ENCODE results near the gene FBLN1. TPM values are rescaled to one million over a fixed set of nuclear protein-coding genes. Genes with fewer than 3 reads are reported as not detected.
"Not testable (repeated sequence)": the region's sequence is repeated elsewhere in the genome, so short reads cannot be mapped to it uniquely, and the experiment has no call there.

The FBLN1 gene
- total RNA-seq, 1 donor from 2014 or later = 307 TPM

DNA sequence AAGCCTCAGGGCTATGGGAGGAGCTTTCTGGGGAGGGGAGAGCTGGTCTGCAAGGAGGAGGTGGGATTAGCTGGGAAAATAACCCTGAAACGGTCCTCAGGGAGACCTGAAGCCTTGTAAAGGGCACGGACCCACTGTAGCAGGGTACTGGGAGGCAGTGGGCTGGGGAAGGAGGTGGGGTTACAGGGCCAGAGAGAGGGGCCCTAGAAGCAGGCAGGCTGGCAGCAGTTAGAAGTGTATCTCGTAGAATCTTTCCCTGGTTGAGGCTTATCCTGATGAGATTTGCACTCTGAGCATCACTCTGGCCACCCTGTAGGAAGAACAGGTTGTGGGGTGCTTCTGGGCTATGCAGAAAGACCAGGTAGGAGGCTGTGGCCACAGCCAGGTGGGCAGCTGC lies 29.6 kb downstream of the FBLN1 start:
- no peak overlapping the region for H3K27ac ChIP-seq
- ATAC-seq (no peak), DNase-seq (no peak)
- H3K9me3 ChIP-seq = no peaks in the 10 kb centered on the region
- intact Hi-C loops (cut with DNase I) = no loop called here
- peaks cover 23% of the 10 kb centered on the region for H3K4me1 ChIP-seq
- TF ChIP-seq, protein P1, sequence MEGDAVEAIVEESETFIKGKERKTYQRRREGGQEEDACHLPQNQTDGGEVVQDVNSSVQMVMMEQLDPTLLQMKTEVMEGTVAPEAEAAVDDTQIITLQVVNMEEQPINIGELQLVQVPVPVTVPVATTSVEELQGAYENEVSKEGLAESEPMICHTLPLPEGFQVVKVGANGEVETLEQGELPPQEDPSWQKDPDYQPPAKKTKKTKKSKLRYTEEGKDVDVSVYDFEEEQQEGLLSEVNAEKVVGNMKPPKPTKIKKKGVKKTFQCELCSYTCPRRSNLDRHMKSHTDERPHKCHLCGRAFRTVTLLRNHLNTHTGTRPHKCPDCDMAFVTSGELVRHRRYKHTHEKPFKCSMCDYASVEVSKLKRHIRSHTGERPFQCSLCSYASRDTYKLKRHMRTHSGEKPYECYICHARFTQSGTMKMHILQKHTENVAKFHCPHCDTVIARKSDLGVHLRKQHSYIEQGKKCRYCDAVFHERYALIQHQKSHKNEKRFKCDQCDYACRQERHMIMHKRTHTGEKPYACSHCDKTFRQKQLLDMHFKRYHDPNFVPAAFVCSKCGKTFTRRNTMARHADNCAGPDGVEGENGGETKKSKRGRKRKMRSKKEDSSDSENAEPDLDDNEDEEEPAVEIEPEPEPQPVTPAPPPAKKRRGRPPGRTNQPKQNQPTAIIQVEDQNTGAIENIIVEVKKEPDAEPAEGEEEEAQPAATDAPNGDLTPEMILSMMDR (IDR thresholded peaks at IDR 0.05) = no peak
- peaks cover 9% of the 10 kb centered on the region for H3K36me3 ChIP-seq
- H3K4me3 ChIP-seq = no peak overlapping the region
- H3K27me3 ChIP-seq (ENCODE audit: low read depth) = peaks cover 3% of the 10 kb centered on the region

DNA sequence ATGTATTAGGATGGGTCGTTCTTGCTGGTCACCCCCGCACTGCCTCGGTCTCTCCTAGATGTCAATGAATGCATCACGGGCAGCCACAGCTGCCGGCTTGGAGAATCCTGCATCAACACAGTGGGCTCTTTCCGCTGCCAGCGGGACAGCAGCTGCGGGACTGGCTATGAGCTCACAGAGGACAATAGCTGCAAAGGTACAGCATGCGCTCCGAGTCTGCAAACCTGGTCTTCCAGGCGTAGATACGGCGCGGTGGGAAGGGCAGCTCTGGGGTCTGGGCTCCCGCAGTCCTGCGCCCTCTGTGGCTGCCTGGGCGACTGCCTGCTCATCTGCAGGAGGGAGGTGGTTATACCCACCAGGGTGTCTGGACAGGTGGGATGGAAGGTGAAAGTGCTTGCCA lies 31.0 kb downstream of the FBLN1 start:
- no peak for ATAC-seq
- H3K27me3 ChIP-seq (ENCODE audit: low read depth) = peaks cover 3% of the 10 kb centered on the region
- no peaks in the 10 kb centered on the region for H3K9me3 ChIP-seq
- TF ChIP-seq, protein P1 (IDR thresholded peaks at IDR 0.05) = no peak
- H3K27ac ChIP-seq = no peak overlapping the region
- no peak for DNase-seq
- peaks cover 9% of the 10 kb centered on the region for H3K36me3 ChIP-seq
- intact Hi-C loops (cut with DNase I) = no loop called here
- H3K4me1 ChIP-seq = peaks cover 25% of the 10 kb centered on the region
- no peak overlapping the region for H3K4me3 ChIP-seq

GRCh38 chr22:45534339-45535192 lies 31.9 kb downstream of the FBLN1 start:
- TF ChIP-seq, protein P1 (IDR thresholded peaks at IDR 0.05) = no peak
- Histone ChIP-seq H3K27ac (no peak overlapping the region), H3K36me3 (peaks cover 9% of the 10 kb centered on the region), H3K4me3 (no peak overlapping the region), H3K9me3 (no peaks in the 10 kb centered on the region), H3K27me3 (ENCODE audit: low read depth) (peaks cover 3% of the 10 kb centered on the region), H3K4me1 (peaks cover 25% of the 10 kb centered on the region)
- ATAC-seq (no peak), DNase-seq (no peak)
- intact Hi-C loops (cut with DNase I) = no loop called here

DNA sequence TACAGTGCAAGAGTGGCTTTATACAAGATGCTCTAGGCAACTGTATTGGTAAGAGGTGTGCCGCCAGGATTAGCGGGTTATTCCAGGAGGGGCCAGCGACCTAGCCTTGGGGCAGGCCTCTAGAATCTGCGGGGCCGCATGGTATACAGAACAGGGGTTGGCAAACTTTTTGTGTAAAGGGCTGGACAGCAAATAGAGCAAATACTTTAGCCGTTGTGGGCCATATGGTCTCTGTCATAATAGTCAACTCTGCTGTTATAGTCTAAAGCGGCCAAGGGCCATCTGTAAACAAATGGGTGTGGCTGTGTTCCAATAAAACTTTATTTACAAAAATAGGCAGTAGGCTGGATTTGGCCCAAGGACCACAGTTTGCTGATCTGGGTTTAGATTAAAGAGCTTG lies 32.6 kb downstream of the FBLN1 start:
- TF ChIP-seq, protein P1 (IDR thresholded peaks at IDR 0.05) = no peak
- Histone ChIP-seq H3K9me3 (no peaks in the 10 kb centered on the region), H3K4me1 (peaks cover 25% of the 10 kb centered on the region), H3K27me3 (ENCODE audit: low read depth) (peaks cover 3% of the 10 kb centered on the region), H3K4me3 (no peak overlapping the region), H3K36me3 (peaks cover 9% of the 10 kb centered on the region), H3K27ac (no peak overlapping the region)
- ATAC-seq (no peak), DNase-seq (no peak)
- intact Hi-C loops (cut with DNase I) = no loop called here

- H3K27ac ChIP-seq; intact Hi-C loops (cut with DNase I): not testable (repeated sequence)
Measured at GRCh38 chr22:45535835-45536234, 33.2 kb downstream of the FBLN1 start.

GRCh38 chr22:45537734-45538181 lies 35.1 kb downstream of the FBLN1 start:
- peak overlapping the region; percentile 19 for H3K27ac ChIP-seq
- ATAC-seq (peak in 1 of 2 donors; percentile 46), DNase-seq (no peak)
- no peaks in the 10 kb centered on the region for H3K9me3 ChIP-seq
- H3K36me3 ChIP-seq = peaks cover 6% of the 10 kb centered on the region
- TF ChIP-seq, protein P1 (IDR thresholded peaks at IDR 0.05) = no peak
- peaks cover 7% of the 10 kb centered on the region for H3K27me3 ChIP-seq (ENCODE audit: low read depth)
- no peak overlapping the region for H3K4me3 ChIP-seq
- intact Hi-C loops (cut with DNase I) = no loop called here
- peaks cover 22% of the 10 kb centered on the region for H3K4me1 ChIP-seq

More at GRCh38 chr22:45535835-45536234, 33.2 kb downstream of the FBLN1 start:
- H3K27me3 ChIP-seq (ENCODE audit: low read depth); DNase-seq; ATAC-seq; H3K9me3 ChIP-seq; H3K4me3 ChIP-seq; H3K36me3 ChIP-seq: not testable (repeated sequence)
- H3K4me1 ChIP-seq = peaks cover 25% of the 10 kb centered on the region
